Measurements from ENCODE around the gene MGAT4B. TPM values are rescaled to one million over a fixed set of nuclear protein-coding genes. Genes with fewer than 3 reads are reported as not detected.

Gene MGAT4B
- total and polyA plus RNA-seq, 7 donors, result 27.8 to 241 (median 56.8) TPM

GRCh38 chr5:179820483-179821297 is 14.0 kb upstream of the MGAT4B start, which contains the start of gene SQSTM1:
SQSTM1 (plus strand) TSS chr5:179820905; CDS start chr5:179820937, 32 bp downstream.
- no peaks in the 10 kb centered on the region for H3K27me3 ChIP-seq
- 0 to 1% methylated on average over 81 of the region's 81 CpGs for WGBS, 2 donors
- peak within 1 kb of the TSS; percentile 68 to 99 (median 97) for H3K4me3 ChIP-seq
- peak; percentile 91 for DNase-seq
- peaks cover 24 to 34% (median 24%) of the 10 kb centered on the region in 4 donors for H3K36me3 ChIP-seq
- H3K9me3 ChIP-seq, result no peaks in the 10 kb centered on the region
- peaks cover 0 to 81% (median 76%) of the 10 kb centered on the region in 4 donors for H3K4me1 ChIP-seq
- TF ChIP-seq, protein P1, sequence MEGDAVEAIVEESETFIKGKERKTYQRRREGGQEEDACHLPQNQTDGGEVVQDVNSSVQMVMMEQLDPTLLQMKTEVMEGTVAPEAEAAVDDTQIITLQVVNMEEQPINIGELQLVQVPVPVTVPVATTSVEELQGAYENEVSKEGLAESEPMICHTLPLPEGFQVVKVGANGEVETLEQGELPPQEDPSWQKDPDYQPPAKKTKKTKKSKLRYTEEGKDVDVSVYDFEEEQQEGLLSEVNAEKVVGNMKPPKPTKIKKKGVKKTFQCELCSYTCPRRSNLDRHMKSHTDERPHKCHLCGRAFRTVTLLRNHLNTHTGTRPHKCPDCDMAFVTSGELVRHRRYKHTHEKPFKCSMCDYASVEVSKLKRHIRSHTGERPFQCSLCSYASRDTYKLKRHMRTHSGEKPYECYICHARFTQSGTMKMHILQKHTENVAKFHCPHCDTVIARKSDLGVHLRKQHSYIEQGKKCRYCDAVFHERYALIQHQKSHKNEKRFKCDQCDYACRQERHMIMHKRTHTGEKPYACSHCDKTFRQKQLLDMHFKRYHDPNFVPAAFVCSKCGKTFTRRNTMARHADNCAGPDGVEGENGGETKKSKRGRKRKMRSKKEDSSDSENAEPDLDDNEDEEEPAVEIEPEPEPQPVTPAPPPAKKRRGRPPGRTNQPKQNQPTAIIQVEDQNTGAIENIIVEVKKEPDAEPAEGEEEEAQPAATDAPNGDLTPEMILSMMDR (IDR thresholded peaks at IDR 0.05), result no peak
- TF ChIP-seq EP300 (IDR thresholded peaks at IDR 0.05) (peak in 1 of 4 donors; percentile 28), POLR2A (IDR thresholded peaks at IDR 0.05) (peak; percentile 92 to 97), POLR2AphosphoS5 (IDR thresholded peaks at IDR 0.05) (peak; percentile 99 to 100 (median 99))
- H3K27ac ChIP-seq, result peak within 1 kb of the TSS; percentile 97 to 100 (median 99)
- intact Hi-C loops (cut with DNase I), result loop anchor here (2.0 to 5.0 kb wide), 2 partner anchors 14 to 37 kb away; partner anchors contain the start of genes MGAT4B and MRNIP

- no peaks in the 10 kb centered on the region for H3K9me3 ChIP-seq
- peak overlapping the region; percentile 97 to 100 (median 99) for H3K27ac ChIP-seq
- peaks cover 0 to 76% (median 71%) of the 10 kb centered on the region in 4 donors for H3K4me1 ChIP-seq
- WGBS, 2 donors, result 26 to 52% methylated on average over 12 of the region's 12 CpGs
- H3K27me3 ChIP-seq, result no peaks in the 10 kb centered on the region
- peaks cover 18 to 28% (median 18%) of the 10 kb centered on the region in 4 donors for H3K36me3 ChIP-seq
- intact Hi-C loops (cut with DNase I), result loop anchor here (2.0 to 5.0 kb wide), 2 partner anchors 13 to 37 kb away; partner anchors contain the start of genes MGAT4B and MRNIP
- peak overlapping the region; percentile 68 to 99 (median 97) for H3K4me3 ChIP-seq
- DNase-seq, result no peak
- TF ChIP-seq POLR2AphosphoS5 (IDR thresholded peaks at IDR 0.05), result no peak
- TF ChIP-seq POLR2A (IDR thresholded peaks at IDR 0.05), result no peak
- TF ChIP-seq, protein P1 (IDR thresholded peaks at IDR 0.05), result no peak
- no peak for TF ChIP-seq EP300 (IDR thresholded peaks at IDR 0.05)
These were observed 13.4 kb upstream of the MGAT4B start for GRCh38 chr5:179820127-179820482.

- Histone ChIP-seq H3K27me3 (no peaks in the 10 kb centered on the region), H3K9me3 (no peaks in the 10 kb centered on the region), H3K27ac (peak overlapping the region; percentile 97 to 100 (median 99)), H3K4me1 (peaks cover 0 to 70% (median 65%) of the 10 kb centered on the region in 4 donors), H3K4me3 (peak overlapping the region; percentile 68 to 99 (median 97)), H3K36me3 (peaks cover 12 to 22% (median 12%) of the 10 kb centered on the region in 4 donors)
- DNase-seq, result peak; percentile 91
- intact Hi-C loops (cut with DNase I), result loop anchor here (2.0 to 5.0 kb wide), 2 partner anchors 13 to 38 kb away; partner anchors contain the start of genes MGAT4B and MRNIP
- WGBS, 2 donors, result 21 to 25% methylated on average over 26 of the region's 26 CpGs
- peak in 1 of 4 donors; percentile 1 for TF ChIP-seq POLR2AphosphoS5 (IDR thresholded peaks at IDR 0.05)
- TF ChIP-seq, protein P1 (IDR thresholded peaks at IDR 0.05), result no peak
- TF ChIP-seq POLR2A (IDR thresholded peaks at IDR 0.05), result no peak
- peak in 1 of 4 donors; percentile 32 for TF ChIP-seq EP300 (IDR thresholded peaks at IDR 0.05)
These were observed 12.8 kb upstream of the MGAT4B start for GRCh38 chr5:179819296-179820126.

DNA sequence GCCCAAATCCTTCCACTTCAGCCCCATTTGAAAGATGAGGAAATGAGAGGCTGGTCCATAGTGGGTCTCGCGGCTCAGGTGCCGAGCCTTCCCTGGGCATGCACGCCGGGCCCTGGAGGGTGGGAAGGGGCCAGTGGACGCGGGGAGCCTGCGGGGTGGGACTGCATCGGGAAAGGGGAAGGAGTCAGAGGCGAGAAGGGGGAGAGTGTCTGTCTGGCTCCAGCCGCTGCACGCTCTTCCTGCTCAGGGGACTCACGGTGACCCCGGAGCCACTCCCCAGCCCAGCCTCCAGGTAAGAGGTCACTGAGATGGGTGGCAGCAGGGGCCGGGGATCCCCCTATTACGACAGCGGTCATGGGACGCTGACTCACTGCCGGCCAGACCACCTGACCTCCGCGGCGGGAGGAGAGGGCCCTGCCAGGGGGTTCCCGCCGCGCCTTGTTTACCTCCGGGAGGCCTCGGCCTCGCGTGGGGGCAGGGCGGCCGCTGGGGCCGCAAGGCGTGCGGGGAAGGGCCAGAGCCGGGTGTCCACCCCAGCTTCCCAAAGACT is 12.2 kb upstream of the MGAT4B start:
- H3K4me3 ChIP-seq, result peak overlapping the region; percentile 68 to 99 (median 97)
- TF ChIP-seq, protein P1 (IDR thresholded peaks at IDR 0.05), result no peak
- TF ChIP-seq EP300 (IDR thresholded peaks at IDR 0.05) (peak; percentile 84 to 99 (median 89)), POLR2A (IDR thresholded peaks at IDR 0.05) (peak in 1 of 2 donors; percentile 44), POLR2AphosphoS5 (IDR thresholded peaks at IDR 0.05) (peak; percentile 83 to 96 (median 88))
- peaks cover 5 to 15% (median 5%) of the 10 kb centered on the region in 4 donors for H3K36me3 ChIP-seq
- H3K27ac ChIP-seq, result peak overlapping the region; percentile 97 to 100 (median 99)
- H3K9me3 ChIP-seq, result no peaks in the 10 kb centered on the region
- H3K27me3 ChIP-seq, result no peaks in the 10 kb centered on the region
- peaks cover 0 to 63% (median 58%) of the 10 kb centered on the region in 4 donors for H3K4me1 ChIP-seq
- intact Hi-C loops (cut with DNase I), result no loop called here
- WGBS, 2 donors, result 1 to 2% methylated on average over 35 of the region's 35 CpGs
- peak; percentile 99 for DNase-seq

All from sigmoid colon (tissue), 7 donors.